Adrenal gland (tissue), 12 donors: ENCODE results near the gene SUN5. TPM values are rescaled to one million over a fixed set of nuclear protein-coding genes. Genes with fewer than 3 reads are reported as not detected.

ENCODE experiments used
- DNase-seq, 7 donors: peaks; one replicate each; pipeline ENCODE4 v3.0.0-alpha.2; 2019 to 2020
- H3K27ac ChIP-seq, 5 donors: fragments of 200-600 bp; sonication (generic) in 4 of 5; 1 replicate in 3 of 5; 2 replicates in 2 of 5; pipeline versions ENCODE4 v1.5.1 to v1.8.0; 2016 to 2020; ENCODE audit warnings: mild to moderate bottlenecking in 1 of 5
- H3K27me3 ChIP-seq: fragments of 200-600 bp; 2 replicates; pipeline ENCODE4 v1.8.0; 2021
- H3K36me3 ChIP-seq, 2 donors: fragments of 200-600 bp; replicated peaks in 1 of 2; 1 replicate in 1 of 2; 2 replicates in 1 of 2; pipeline versions ENCODE4 v1.5.1 to v1.8.0; 2018 to 2022
- H3K4me1 ChIP-seq, 2 donors: fragments of 200-600 bp; replicated peaks in 1 of 2; 1 replicate in 1 of 2; 2 replicates in 1 of 2; pipeline versions ENCODE4 v1.5.1 to v1.8.0; 2018 to 2021
- H3K4me3 ChIP-seq, 4 donors: fragments of 200-600 bp; sonication (generic) in 3 of 4; one replicate each; pipeline ENCODE4 v1.5.1; 2016 to 2018
- H3K9me3 ChIP-seq, 3 donors: fragments of 200-600 bp; sonication (generic) in 1 of 3; replicated peaks in 1 of 3; 1 replicate in 2 of 3; 2 replicates in 1 of 3; pipeline versions ENCODE4 v1.5.1 to v1.8.0; 2016 to 2021
- POLR2A ChIP-seq, 2 donors: fragments of 450-650 bp; IDR thresholded peaks; one replicate each; pipeline ENCODE4 v1.6.1; 2017; ENCODE audit warnings: antibody characterized with exemption in 2 of 2, mild to moderate bottlenecking in 2 of 2, moderate library complexity in 1 of 2
- WGBS, 4 donors: extraction: QIAGEN DNeasy Blood & Tissue Kit in 2 of 4; methylation state at CpG; one replicate each; pipeline versions ENCODE4 v1.1.5 to v1.1.7; 2013 to 2017; 5-methylcytosine and 5-hydroxymethylcytosine counted together
- intact Hi-C, 2 donors: fragments of 100-400 bp; cut with DNase I; formaldehyde crosslinking; loops; one replicate each; pipeline versions ENCODE4 v1.14.1 to v1.15.0; 2022 to 2023
- polyA plus RNA-seq, 3 donors: library from polyadenylated mRNA; stranded (reverse); fragments of 200-250 nt in 2 of 3; fragments of 350-450 nt in 1 of 3; fragmentation: Illumina TruSeq in 1 of 3; extraction: RNeasy Lipid Tissue Mini Kit (QIAGEN cat#74804) in 1 of 3; gene quantifications; one replicate each; pipeline ENCODE4 v1.2.3, GENCODE V29; 2013 to 2014
- total RNA-seq, 9 donors: library from RNA; depleted of rRNA in 4 of 9; stranded (reverse); fragments of >200 nt in 4 of 9; fragments of 120-200 nt in 1 of 9; fragmentation: NEBNext Ultra II Directional in 1 of 9; extraction: Animal tissue kit (Norgen Biotek cat#: 25700) in 1 of 9; gene quantifications; one replicate each; pipeline versions ENCODE4 v1.1.0 to v1.2.4, GENCODE V29; 2013 to 2023
- TF ChIP-seq, protein P1 (sequence below), 6 experiments: fragments of 450-650 bp in 4 of 6; fragments of 200-600 bp in 2 of 6; sonication (generic) in 1 of 6; IDR thresholded peaks; 1 replicate in 5 of 6; 2 replicates in 1 of 6; pipeline versions ENCODE4 v1.5.1 to v1.8.0; 2016 to 2021; ENCODE audit warnings: antibody characterized with exemption in 6 of 6, mild to moderate bottlenecking in 2 of 6, moderate library complexity in 1 of 6
- donor health status: healthy with polysubstance abuse.
- donor health status: Bipolar disorder and iron deficiency.
- donor health status: DM: yes; HTN: yes; CAD: no.
- donor health status: DM: no; HTN: no; CAD: no.
- donor health status: DM: no; HTN: no; CAD: no.
- donor health status: DM: yes; HTN: yes; CAD: no.

SUN5 gene
- total and polyA plus RNA-seq, 12 donors: not detected

DNA sequence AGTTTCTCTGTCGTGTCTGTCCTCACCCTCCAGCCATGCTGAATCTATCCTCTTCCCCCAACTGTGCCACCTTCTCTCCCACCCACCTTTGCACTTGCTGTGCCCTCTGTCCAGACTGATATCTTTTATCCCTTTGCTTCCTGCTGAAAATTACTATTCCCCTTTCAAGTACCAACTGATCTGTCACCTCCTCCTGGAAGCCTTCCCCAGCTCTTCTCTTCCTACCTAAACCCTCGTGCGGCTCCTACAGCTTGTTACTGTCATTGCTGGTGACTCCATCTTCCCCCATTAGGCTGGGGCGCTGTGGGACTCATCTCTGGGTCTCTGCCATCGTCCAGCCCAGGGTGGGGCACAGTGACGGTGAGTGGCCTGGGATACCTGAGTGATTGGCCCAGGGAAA, 28.3 kb upstream of the SUN5 start:
- Histone ChIP-seq H3K4me1 (no peaks in the 10 kb centered on the region), H3K36me3 (no peaks in the 10 kb centered on the region), H3K9me3 (no peaks in the 10 kb centered on the region), H3K27ac (no peak overlapping the region), H3K4me3 (no peak overlapping the region), H3K27me3 (no peaks in the 10 kb centered on the region)
- TF ChIP-seq POLR2A (IDR thresholded peaks at IDR 0.05): no peak
- TF ChIP-seq, protein P1, sequence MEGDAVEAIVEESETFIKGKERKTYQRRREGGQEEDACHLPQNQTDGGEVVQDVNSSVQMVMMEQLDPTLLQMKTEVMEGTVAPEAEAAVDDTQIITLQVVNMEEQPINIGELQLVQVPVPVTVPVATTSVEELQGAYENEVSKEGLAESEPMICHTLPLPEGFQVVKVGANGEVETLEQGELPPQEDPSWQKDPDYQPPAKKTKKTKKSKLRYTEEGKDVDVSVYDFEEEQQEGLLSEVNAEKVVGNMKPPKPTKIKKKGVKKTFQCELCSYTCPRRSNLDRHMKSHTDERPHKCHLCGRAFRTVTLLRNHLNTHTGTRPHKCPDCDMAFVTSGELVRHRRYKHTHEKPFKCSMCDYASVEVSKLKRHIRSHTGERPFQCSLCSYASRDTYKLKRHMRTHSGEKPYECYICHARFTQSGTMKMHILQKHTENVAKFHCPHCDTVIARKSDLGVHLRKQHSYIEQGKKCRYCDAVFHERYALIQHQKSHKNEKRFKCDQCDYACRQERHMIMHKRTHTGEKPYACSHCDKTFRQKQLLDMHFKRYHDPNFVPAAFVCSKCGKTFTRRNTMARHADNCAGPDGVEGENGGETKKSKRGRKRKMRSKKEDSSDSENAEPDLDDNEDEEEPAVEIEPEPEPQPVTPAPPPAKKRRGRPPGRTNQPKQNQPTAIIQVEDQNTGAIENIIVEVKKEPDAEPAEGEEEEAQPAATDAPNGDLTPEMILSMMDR (IDR thresholded peaks at IDR 0.05): no peak
- intact Hi-C loops: no loop called here
- DNase-seq: no peak
- WGBS, 4 donors: 76 to 82% (median 77%) methylated on average over 6 of the region's 6 CpGs

DNA sequence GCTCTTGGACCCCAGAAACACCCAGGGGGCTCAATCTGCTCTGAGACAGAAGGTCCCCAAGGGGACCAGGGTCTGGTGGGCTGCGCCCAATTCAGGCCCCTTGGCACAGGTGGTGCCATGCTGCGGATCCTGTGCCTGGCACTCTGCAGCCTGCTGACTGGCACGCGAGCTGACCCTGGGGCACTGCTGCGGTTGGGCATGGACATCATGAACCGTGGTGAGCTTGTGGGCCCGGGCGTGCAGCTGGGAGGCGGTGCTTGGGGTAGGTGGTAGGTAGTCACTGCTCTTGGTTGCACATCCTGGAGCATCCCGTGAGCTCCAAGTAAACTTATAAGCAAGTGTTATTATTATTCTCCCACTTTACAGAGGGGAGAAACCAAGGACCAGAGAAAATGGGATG, 27.3 kb upstream of the SUN5 start, which contains the start of gene BPIFB6:
Gene BPIFB6 (plus strand): TSS at position 118 of the 400 bp plus-strand sequence. CDS start 0 bp downstream, at position 118.
- intact Hi-C loops: no loop called here
- no peak for DNase-seq
- H3K27me3 ChIP-seq: no peaks in the 10 kb centered on the region

DNA sequence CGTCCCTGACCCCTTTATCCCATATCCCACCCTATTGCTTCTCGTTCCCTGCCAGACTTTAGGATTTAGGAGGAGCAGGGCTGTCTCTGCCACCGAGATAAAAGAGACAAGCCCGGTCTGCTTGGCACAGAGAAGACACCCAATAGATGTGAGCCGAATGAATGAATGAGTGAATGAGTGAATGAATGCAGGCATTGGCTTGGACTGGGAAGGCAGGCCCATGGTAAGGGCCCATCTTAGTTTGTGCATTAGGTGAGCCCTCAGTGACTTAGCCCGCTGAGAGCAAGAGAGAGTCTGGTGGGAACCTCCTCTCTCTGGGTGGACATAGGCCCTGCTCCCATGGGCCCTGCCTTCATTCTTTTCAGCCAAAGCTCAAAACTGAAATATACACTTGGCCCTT, 26.3 kb upstream of the SUN5 start:
- H3K4me3 ChIP-seq: no peak overlapping the region
- no peak for DNase-seq
- WGBS, 4 donors: 74 to 84% (median 80%) methylated on average over 6 of the region's 6 CpGs
- TF ChIP-seq, protein P1 (IDR thresholded peaks at IDR 0.05): no peak
- no peak for TF ChIP-seq POLR2A (IDR thresholded peaks at IDR 0.05)
- H3K4me1 ChIP-seq: no peaks in the 10 kb centered on the region
- no peaks in the 10 kb centered on the region for H3K27me3 ChIP-seq
- H3K27ac ChIP-seq: no peak overlapping the region
- no peaks in the 10 kb centered on the region for H3K9me3 ChIP-seq
- H3K36me3 ChIP-seq: no peaks in the 10 kb centered on the region
- intact Hi-C loops: no loop called here

More for the DNA sequence above, 27.3 kb upstream of the SUN5 start, which contains the start of gene BPIFB6:
- Histone ChIP-seq H3K36me3 (no peaks in the 10 kb centered on the region), H3K4me1 (no peaks in the 10 kb centered on the region), H3K27ac (no peak within 1 kb of the TSS), H3K4me3 (no peak within 1 kb of the TSS), H3K9me3 (no peaks in the 10 kb centered on the region)
- TF ChIP-seq, protein P1 (IDR thresholded peaks at IDR 0.05): no peak
- no peak for TF ChIP-seq POLR2A (IDR thresholded peaks at IDR 0.05)
- WGBS, 4 donors: 81 to 88% (median 84%) methylated on average over 9 to 10 of the region's 10 CpGs

DNA sequence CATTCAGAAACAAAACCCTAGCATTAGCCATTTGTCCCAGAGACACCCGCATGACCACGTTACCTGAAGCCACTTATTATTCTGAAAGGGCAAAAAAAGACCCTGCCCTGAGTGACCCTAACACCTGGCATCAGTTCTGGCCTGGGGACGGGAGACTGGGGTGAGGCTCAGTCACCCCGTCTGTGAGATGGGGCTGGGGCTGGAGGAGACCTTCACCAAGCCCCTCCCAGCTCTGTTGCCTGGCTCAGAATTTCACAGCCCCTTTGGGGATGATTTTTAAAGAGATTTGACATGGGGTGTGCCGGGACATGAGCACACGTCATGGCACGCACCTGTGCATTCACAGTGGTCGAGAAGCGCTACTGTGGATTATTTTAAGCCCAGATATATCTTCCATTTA, 25.8 kb upstream of the SUN5 start:
- Histone ChIP-seq H3K9me3 (no peaks in the 10 kb centered on the region), H3K27me3 (no peaks in the 10 kb centered on the region), H3K36me3 (no peaks in the 10 kb centered on the region), H3K4me3 (no peak overlapping the region), H3K27ac (no peak overlapping the region), H3K4me1 (no peaks in the 10 kb centered on the region)
- intact Hi-C loops: no loop called here
- WGBS, 4 donors: 68 to 87% (median 84%) methylated on average over 7 to 9 of the region's 9 CpGs
- DNase-seq: no peak
- no peak for TF ChIP-seq POLR2A (IDR thresholded peaks at IDR 0.05)
- TF ChIP-seq, protein P1 (IDR thresholded peaks at IDR 0.05): no peak
